GM23338 (cell line): Measurements from ENCODE around the gene LSM14B. TPM values are rescaled to one million over a fixed set of nuclear protein-coding genes. Genes with fewer than 3 reads are reported as not detected.

ENCODE experiments used
- ATAC-seq: fragments of 200-7000 bp; cut with Tn5 transposase; 3 replicates; pipeline ENCODE4 v1.9.1; 2020
- DNase-seq: peaks from one replicate; pipeline ENCODE4 v3.0.0-alpha.2; 2015; ENCODE audit warnings: low spot score
- H2AFZ ChIP-seq: fragments of 200-600 bp; sonication (generic); 2 replicates; pipeline ENCODE4 v1.8.0; 2016; ENCODE audit warnings: antibody characterized with exemption, mild to moderate bottlenecking, moderate library complexity
- H3F3A ChIP-seq: fragments of 200-600 bp; sonication (generic); replicated peaks from 2 replicates; pipeline ENCODE4 v1.8.0; 2017; ENCODE audit warnings: antibody characterized with exemption, mixed run types, low read depth
- H3K27ac ChIP-seq: fragments of 200-600 bp; sonication (generic); 2 replicates; pipeline ENCODE4 v1.6.1; 2016; ENCODE audit warnings: low read depth
- H3K27me3 ChIP-seq: fragments of 200-600 bp; sonication (generic); 2 replicates; pipeline ENCODE4 v1.8.0; 2016; ENCODE audit warnings: mild to moderate bottlenecking, mixed run types, moderate library complexity; ENCODE audit not compliant: insufficient read depth
- H3K36me3 ChIP-seq: fragments of 200-600 bp; sonication (generic); 2 replicates; pipeline ENCODE4 v1.8.0; 2016; ENCODE audit warnings: mild to moderate bottlenecking; ENCODE audit not compliant: insufficient read depth
- H3K4me1 ChIP-seq: fragments of 200-600 bp; sonication (generic); 2 replicates; pipeline ENCODE4 v1.8.0; 2016; ENCODE audit warnings: mild to moderate bottlenecking, moderate library complexity; ENCODE audit not compliant: insufficient read depth
- H3K4me2 ChIP-seq: fragments of 200-600 bp; sonication (generic); 2 replicates; pipeline ENCODE4 v1.7.1; 2017; ENCODE audit warnings: mixed run types
- H3K4me3 ChIP-seq: fragments of 200-600 bp; sonication (generic); 2 replicates; pipeline ENCODE4 v1.6.1; 2016; ENCODE audit warnings: mixed run types
- H3K79me2 ChIP-seq: fragments of 200-600 bp; sonication (generic); replicated peaks from 2 replicates; pipeline ENCODE4 v1.8.0; 2017; ENCODE audit warnings: mild to moderate bottlenecking; ENCODE audit not compliant: insufficient read depth
- H3K9me2 ChIP-seq: fragments of 200-600 bp; sonication (generic); 2 replicates; pipeline ENCODE4 v1.8.0; 2017; ENCODE audit not compliant: insufficient read depth
- H4K20me1 ChIP-seq: fragments of 200-600 bp; sonication (generic); replicated peaks from 2 replicates; pipeline ENCODE4 v1.8.0; 2017; ENCODE audit warnings: mild to moderate bottlenecking; ENCODE audit not compliant: insufficient read depth
- H3K27ac Mint-ChIP-seq: 2 replicates; pipeline ENCODE4 v1.8.0; 2020; ENCODE audit warnings: inconsistent platforms, mild to moderate bottlenecking, moderate library complexity, mixed read lengths
- H3K27me3 Mint-ChIP-seq: 3 replicates; pipeline ENCODE4 v1.8.0; 2022; ENCODE audit warnings: low read depth, mild to moderate bottlenecking, moderate library complexity, mixed read lengths, inconsistent platforms; ENCODE audit not compliant: insufficient read depth, poor library complexity
- H3K36me3 Mint-ChIP-seq: 3 replicates; pipeline ENCODE4 v1.8.0; 2021; ENCODE audit warnings: low read depth, mild to moderate bottlenecking, inconsistent platforms, moderate library complexity, mixed read lengths
- H3K4me1 Mint-ChIP-seq: 3 replicates; pipeline ENCODE4 v1.8.0; 2020; ENCODE audit warnings: mild to moderate bottlenecking, inconsistent platforms, mixed read lengths
- H3K4me3 Mint-ChIP-seq: 3 replicates; pipeline ENCODE4 v1.8.0; 2021; ENCODE audit warnings: moderate library complexity, mild to moderate bottlenecking, inconsistent platforms, mixed read lengths
- H3K9me3 Mint-ChIP-seq: 3 replicates; pipeline ENCODE4 v1.8.0; 2020; ENCODE audit warnings: moderate library complexity, mild to moderate bottlenecking, inconsistent platforms, mixed read lengths
- CREB1 ChIP-seq: fragments of 250-450 bp; sonication (Bioruptor Pico); IDR thresholded peaks from 2 replicates; pipeline ENCODE4 v1.5.0; 2020; ENCODE audit warnings: low read depth, mild to moderate bottlenecking, moderate library complexity
- CTCF ChIP-seq, 2 experiments: fragments of 200-600 bp in 1 of 2; sonication (generic) in 1 of 2; conservative IDR thresholded peaks; 2 replicates each; pipeline versions ENCODE4 v1.5.1 to v1.6.1; 2016 to 2017; ENCODE audit warnings: antibody characterized with exemption in 2 of 2, low read depth in 2 of 2, mild to moderate bottlenecking in 2 of 2, moderate library complexity in 1 of 2
- ETS1 ChIP-seq: IDR thresholded peaks from 2 replicates; pipeline ENCODE4 v1.6.1; 2016; ENCODE audit warnings: antibody characterized with exemption
- EZH2phosphoT487 ChIP-seq: fragments of 200-600 bp; sonication (generic); IDR thresholded peaks from one replicate; pipeline ENCODE4 v1.8.1; 2018; ENCODE audit warnings: antibody characterized with exemption; ENCODE audit not compliant: unreplicated experiment
- NANOG ChIP-seq: IDR thresholded peaks from 2 replicates; pipeline ENCODE4 v1.6.1; 2016; ENCODE audit warnings: antibody characterized with exemption, borderline replicate concordance
- POLR2AphosphoS5 ChIP-seq: IDR thresholded peaks from 2 replicates; pipeline ENCODE4 v1.6.1; 2016; ENCODE audit warnings: antibody characterized with exemption, low read depth
- STAT1 ChIP-seq: IDR thresholded peaks from one replicate; pipeline ENCODE4 v1.6.1; 2016; ENCODE audit warnings: antibody characterized with exemption; ENCODE audit not compliant: unreplicated experiment
- ZNF114 ChIP-seq: fragments of 250-450 bp; sonication (Bioruptor Pico); IDR thresholded peaks from 2 replicates; pipeline ENCODE4 v1.5.0; 2020; ENCODE audit warnings: mild to moderate bottlenecking, moderate library complexity
- ZNF462 ChIP-seq: fragments of 250-450 bp; sonication (Bioruptor Pico); IDR thresholded peaks from 2 replicates; pipeline ENCODE4 v1.5.0; 2020; ENCODE audit warnings: mild to moderate bottlenecking, moderate library complexity
- polyA plus RNA-seq: library from polyadenylated mRNA; unstranded; fragments of >200 nt; fragmentation: Nextera tagmentation; extraction: Ambion mirVana; gene quantifications from 2 replicates; pipeline ENCODE4 v1.2.1, GENCODE V29; 2016
- total RNA-seq: library from RNA; depleted of rRNA; stranded (reverse); fragments of >200 nt; shearing (Covaris generic); gene quantifications from 2 replicates; pipeline ENCODE4 v1.2.3, GENCODE V29; 2014

LSM14B gene
- total and polyA plus RNA-seq, 2 experiments from 2014 or later: 9.6 to 55.7 TPM

GRCh38 chr20:62134735-62135231 lies 12.5 kb downstream of the LSM14B start:
- Mint-ChIP-seq H3K27ac (no peak overlapping the region), H3K4me1 (peaks cover 2% of the 10 kb centered on the region; the same call in 1 of the 3 replicates), H3K36me3 (peaks cover 96% of the 10 kb centered on the region), H3K4me3 (no peak overlapping the region), H3K27me3 (peaks cover 14% of the 10 kb centered on the region), H3K9me3 (no peaks in the 10 kb centered on the region; the same call in 2 of the 3 replicates)
- ATAC-seq (no peak), DNase-seq (no peak)
- no peaks in the 10 kb centered on the region for H3K9me2 ChIP-seq
- H3F3A ChIP-seq: peaks cover 29% of the 10 kb centered on the region
- H3K4me3 ChIP-seq: no peak overlapping the region
- no peak overlapping the region for H3K27ac ChIP-seq
- peaks cover 39% of the 10 kb centered on the region for H4K20me1 ChIP-seq
- TF ChIP-seq POLR2AphosphoS5 (peak; percentile 30; the same call in 1 of the 2 replicates), CTCF (conservative IDR thresholded peaks at IDR 0.05; ENCODE audit: low read depth in 2 of 2) (no peak)
- H3K27me3 ChIP-seq: no peaks in the 10 kb centered on the region
- H2AFZ ChIP-seq: no peak overlapping the region
- peaks cover 20% of the 10 kb centered on the region; the same call in 1 of the 2 replicates for H3K79me2 ChIP-seq
- no peak overlapping the region for H3K4me2 ChIP-seq
- H3K36me3 ChIP-seq: peaks cover 54% of the 10 kb centered on the region
- H3K4me1 ChIP-seq: no peaks in the 10 kb centered on the region

- Histone ChIP-seq H3K27me3 (no peaks in the 10 kb centered on the region), H3K4me1 (no peaks in the 10 kb centered on the region), H4K20me1 (peaks cover 45% of the 10 kb centered on the region), H3K4me3 (no peak overlapping the region), H3K27ac (no peak overlapping the region), H3K79me2 (peaks cover 24% of the 10 kb centered on the region), H3F3A (peaks cover 35% of the 10 kb centered on the region), H3K9me2 (no peaks in the 10 kb centered on the region), H3K36me3 (peaks cover 55% of the 10 kb centered on the region), H2AFZ (no peak overlapping the region), H3K4me2 (no peak overlapping the region)
- H3K36me3 Mint-ChIP-seq: peaks cover 97% of the 10 kb centered on the region
- no peak for ATAC-seq
- no peaks in the 10 kb centered on the region; the same call in 2 of the 3 replicates for H3K9me3 Mint-ChIP-seq
- H3K4me1 Mint-ChIP-seq: peaks cover 3% of the 10 kb centered on the region
- no peak overlapping the region for H3K27ac Mint-ChIP-seq
- no peak for DNase-seq
- H3K27me3 Mint-ChIP-seq: peaks cover 14% of the 10 kb centered on the region
- no peak for TF ChIP-seq CTCF (conservative IDR thresholded peaks at IDR 0.05; ENCODE audit: low read depth in 2 of 2)
- no peak for TF ChIP-seq EZH2phosphoT487
- no peak for TF ChIP-seq CREB1 (CRISPR knock-in tag)
- TF ChIP-seq NANOG: no peak
- TF ChIP-seq POLR2AphosphoS5: no peak
- TF ChIP-seq STAT1: no peak
- no peak for TF ChIP-seq ETS1
- TF ChIP-seq ZNF462 (CRISPR knock-in tag): no peak
- TF ChIP-seq ZNF114 (CRISPR knock-in tag): no peak
- no peak overlapping the region for H3K4me3 Mint-ChIP-seq
Measured at GRCh38 chr20:62135573-62136266, 13.4 kb downstream of the LSM14B start.
